Prostate gland (tissue), 2 donors: ENCODE measurements around the gene LRP11.

Experiments
- POLR2A ChIP-seq: fragments of 450-650 bp; IDR thresholded peaks from one replicate; pipeline ENCODE4 v1.6.1; 2016; ENCODE audit warnings: antibody characterized with exemption, mild to moderate bottlenecking
- POLR2AphosphoS5 ChIP-seq: sonication (generic); formaldehyde crosslinking; IDR thresholded peaks from one replicate; pipeline ENCODE4 v1.6.1; 2017; ENCODE audit warnings: antibody characterized with exemption
- TF ChIP-seq, protein P1 (sequence below), 4 experiments: fragments of 200-600 bp in 2 of 4; fragments of 450-650 bp in 2 of 4; sonication (generic) in 2 of 4; IDR thresholded peaks; 1 replicate in 3 of 4; 2 replicates in 1 of 4; pipeline ENCODE4 v1.5.1; 2016 to 2019; ENCODE audit warnings: antibody characterized with exemption in 4 of 4, mild to moderate bottlenecking in 2 of 4, moderate library complexity in 2 of 4

DNA sequence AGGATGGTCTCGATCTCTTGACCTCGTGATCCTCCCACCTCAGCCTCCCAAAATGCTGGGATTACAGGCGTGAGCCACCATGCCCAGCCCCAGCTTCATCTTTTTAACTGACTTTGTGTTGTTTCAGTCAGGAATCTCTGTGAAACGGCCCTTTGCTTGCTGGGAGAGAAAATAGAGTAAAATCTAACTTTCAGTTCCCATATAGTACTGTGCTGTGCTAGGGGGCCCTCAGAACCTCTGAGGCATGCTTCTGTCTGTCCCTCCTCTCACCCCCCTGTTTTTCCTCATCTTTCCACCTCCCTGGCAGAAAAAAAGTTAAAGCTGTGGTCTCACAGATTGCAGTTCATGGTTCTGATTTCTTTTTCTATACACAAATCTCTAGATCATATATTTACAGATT is 48.4 kb downstream of the LRP11 start:
- TF ChIP-seq POLR2A (no peak), POLR2AphosphoS5 (no peak)
- TF ChIP-seq, protein P1, sequence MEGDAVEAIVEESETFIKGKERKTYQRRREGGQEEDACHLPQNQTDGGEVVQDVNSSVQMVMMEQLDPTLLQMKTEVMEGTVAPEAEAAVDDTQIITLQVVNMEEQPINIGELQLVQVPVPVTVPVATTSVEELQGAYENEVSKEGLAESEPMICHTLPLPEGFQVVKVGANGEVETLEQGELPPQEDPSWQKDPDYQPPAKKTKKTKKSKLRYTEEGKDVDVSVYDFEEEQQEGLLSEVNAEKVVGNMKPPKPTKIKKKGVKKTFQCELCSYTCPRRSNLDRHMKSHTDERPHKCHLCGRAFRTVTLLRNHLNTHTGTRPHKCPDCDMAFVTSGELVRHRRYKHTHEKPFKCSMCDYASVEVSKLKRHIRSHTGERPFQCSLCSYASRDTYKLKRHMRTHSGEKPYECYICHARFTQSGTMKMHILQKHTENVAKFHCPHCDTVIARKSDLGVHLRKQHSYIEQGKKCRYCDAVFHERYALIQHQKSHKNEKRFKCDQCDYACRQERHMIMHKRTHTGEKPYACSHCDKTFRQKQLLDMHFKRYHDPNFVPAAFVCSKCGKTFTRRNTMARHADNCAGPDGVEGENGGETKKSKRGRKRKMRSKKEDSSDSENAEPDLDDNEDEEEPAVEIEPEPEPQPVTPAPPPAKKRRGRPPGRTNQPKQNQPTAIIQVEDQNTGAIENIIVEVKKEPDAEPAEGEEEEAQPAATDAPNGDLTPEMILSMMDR (IDR thresholded peaks at IDR 0.05): no peak
